ENCODE measurements around the gene NPIPB2.
"Not testable (repeated sequence)": the region's sequence is repeated elsewhere in the genome, so short reads cannot be mapped to it uniquely, and the experiment has no call there.

Gene NPIPB2

DNA sequence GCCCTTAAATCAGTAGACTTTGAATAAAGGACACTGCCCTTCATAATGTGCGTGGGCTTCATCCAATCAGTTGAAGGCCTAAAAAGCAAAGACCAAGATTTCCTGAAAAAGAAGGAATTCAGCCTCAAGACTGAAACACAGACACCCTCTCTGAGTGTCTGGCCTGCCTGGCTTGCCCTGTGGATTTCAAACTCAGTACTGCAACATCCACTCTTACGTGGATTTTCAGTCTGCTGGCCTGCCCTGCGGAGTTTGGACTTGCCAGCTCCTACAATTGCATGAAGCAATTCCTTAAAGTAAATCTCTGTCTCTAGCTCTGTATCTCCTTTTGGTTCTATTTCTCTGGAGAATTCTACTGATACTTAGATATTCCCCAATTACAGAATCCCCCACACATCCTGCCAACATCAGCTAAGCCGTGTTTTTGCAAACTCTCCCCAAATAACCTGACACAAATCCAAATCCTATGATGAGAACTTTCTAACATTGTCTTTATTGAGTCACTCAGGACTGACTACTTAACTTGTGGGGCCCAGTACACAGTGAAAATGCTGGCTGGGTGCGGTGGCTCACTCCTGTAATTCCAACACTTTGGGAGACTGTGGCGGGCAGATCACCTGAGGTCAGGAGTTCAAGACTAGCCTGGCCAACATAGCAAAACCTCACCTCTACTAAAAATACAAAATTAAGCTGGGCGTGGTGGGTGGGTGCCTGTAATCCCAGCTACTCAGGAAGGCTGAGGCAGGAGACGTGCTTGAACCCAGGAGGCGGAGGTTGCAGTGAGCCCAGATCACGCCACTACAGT is 15.9 kb upstream of the NPIPB2 start:
- DNase-seq (ENCODE audit: low spot score), result no peak

- DNase-seq (ENCODE audit: low spot score), result no peak
Measured at GRCh38 chr16:11956558-11956957, 14.7 kb upstream of the NPIPB2 start.

- no peak for DNase-seq (ENCODE audit: low spot score)
Measured at GRCh38 chr16:11955713-11956123, 13.9 kb upstream of the NPIPB2 start.

DNA sequence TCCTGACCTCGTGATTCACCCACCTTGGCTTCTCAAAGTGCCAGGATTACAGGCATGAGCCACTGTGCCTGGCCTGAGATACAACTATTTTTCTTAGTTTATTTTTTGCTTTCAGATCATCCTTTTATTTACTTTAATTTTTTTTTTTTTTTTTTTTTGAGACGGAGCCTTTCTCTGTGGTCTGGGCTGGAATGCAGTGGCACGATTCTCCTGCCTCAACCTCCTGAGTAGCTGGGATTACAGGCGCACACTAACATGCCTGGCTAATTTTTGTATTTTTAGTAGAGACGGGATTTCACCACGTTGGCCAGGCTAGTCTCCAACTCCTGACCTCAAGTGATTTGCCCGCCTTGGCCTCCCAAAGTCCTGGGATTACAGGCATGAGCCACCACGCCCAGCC is 11.7 kb upstream of the NPIPB2 start:
- DNase-seq (ENCODE audit: low spot score), result not testable (repeated sequence)

GRCh38 chr16:11950388-11950787 is 8.5 kb upstream of the NPIPB2 start:
- no peak for DNase-seq (ENCODE audit: low spot score)

- DNase-seq (ENCODE audit: low spot score), result peak; percentile 43
Measured at GRCh38 chr16:11949527-11949926, 7.7 kb upstream of the NPIPB2 start.

GRCh38 chr16:11948819-11949218 is 7.0 kb upstream of the NPIPB2 start:
- DNase-seq (ENCODE audit: low spot score), result no peak

- no peak for DNase-seq (ENCODE audit: low spot score)
Measured at GRCh38 chr16:11946433-11946832, 4.6 kb upstream of the NPIPB2 start.

GRCh38 chr16:11927350-11927749 is 14.5 kb downstream of the NPIPB2 start:
- DNase-seq (ENCODE audit: low spot score), result not testable (repeated sequence)

DNA sequence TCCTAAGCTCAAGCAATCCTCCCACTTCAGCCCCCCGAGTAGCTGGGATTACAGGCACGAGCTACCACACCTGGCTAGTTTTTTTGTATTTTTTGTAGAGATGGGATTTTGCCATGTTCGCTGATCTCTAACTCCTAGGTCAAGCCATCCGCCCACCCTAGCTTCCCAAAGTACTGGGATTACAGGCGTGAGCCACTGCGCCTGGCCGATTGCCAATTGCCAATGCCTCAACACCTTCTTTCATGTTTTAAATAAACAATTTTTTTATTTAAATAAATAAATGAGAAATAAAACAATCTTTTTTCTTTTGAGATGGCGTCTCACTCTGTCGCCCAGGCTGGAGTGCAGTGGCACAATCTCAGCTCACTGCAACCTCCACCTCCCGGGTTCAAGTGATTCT is 17.8 kb downstream of the NPIPB2 start:
- DNase-seq (ENCODE audit: low spot score), result not testable (repeated sequence)

DNA sequence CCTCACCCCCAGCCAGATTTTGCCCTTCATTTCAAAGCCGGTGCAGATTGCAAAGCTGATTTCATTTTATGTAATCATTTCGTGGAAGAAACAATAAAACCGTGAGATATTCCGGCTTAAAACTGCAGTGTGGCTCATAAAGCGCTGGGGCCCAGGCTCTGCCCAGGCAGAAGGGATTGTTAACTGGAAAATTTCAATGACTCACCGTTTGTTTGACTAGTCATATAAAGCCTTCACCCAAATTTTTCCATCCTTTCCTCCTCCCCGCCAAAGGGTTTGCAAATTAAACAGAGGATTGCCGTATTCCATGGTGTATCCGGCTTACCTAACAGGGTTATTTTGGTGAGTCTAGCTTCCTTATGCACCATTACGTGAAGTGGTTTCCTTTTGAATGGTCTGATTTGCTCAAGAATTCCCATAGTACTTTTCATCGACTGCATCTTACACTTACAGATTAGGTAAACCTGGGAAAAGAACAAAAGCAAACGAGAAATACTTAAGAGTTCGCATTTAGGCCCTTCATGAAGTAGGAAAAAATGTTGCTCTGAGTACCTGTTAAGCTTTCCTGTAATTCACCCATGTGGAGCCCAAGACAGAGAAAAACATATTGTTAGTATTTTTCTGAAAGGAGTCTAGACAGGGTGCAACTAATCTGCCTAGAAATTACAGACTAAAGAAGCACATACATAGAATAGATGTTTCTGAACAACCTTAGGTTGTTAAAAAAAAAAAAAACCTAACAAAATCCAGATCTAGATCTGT is 25.1 kb downstream of the NPIPB2 start:
- DNase-seq (ENCODE audit: low spot score), result peak; percentile 70

DNA sequence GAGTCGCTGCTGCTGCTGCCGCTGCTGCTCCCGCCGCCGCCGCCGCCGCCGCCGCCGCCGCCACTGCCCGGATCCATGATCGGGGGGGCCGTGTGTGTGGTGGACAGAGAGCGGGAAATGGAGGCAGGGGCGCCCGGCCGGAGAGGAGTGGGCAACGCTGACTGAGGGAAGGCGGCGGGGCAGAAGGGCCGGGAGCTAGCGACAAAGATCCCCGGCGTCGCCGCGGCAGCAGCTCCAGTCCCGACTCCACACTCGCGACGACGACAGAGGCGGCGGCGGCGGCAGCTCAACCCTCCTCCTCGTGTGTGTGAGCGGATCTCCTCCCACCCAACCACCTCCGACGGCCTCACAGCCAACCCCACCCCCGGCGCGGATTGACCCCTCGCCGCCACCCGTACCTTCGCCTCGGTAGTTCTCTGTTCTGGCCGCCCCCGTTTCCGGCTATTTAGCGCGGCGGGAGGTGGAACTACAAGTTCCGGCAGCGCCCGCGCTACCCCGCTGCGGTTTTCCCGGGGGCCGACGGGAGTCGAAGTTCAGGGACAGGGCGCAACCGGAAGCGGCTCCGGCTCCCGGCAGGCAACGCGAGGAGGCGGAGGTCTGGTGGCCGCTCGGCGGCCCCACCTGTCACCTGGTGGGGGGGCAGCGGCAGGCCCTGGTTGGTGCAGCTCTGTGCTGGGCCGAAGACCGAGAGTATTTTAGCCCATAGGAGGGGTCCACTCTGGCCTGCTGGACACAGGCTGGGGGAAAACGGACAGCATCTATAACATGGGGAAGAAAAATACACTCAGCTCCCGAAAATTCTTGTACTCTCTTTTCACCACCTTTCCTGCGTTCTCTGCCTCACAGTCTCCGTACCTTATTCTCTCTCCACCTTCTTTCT is 26.0 kb downstream of the NPIPB2 start, which contains the start of gene GSPT1:
GSPT1 (minus strand) TSS at position 313 of the 880 bp plus-strand sequence; CDS start at position 77, 236 bp downstream.
- DNase-seq (ENCODE audit: low spot score), result peak; percentile 91

GRCh38 chr16:11915114-11915643 is 26.7 kb downstream of the NPIPB2 start:
- peak; percentile 22 for DNase-seq (ENCODE audit: low spot score)

GRCh38 chr16:11914210-11915113 is 27.4 kb downstream of the NPIPB2 start:
- peak; percentile 23 for DNase-seq (ENCODE audit: low spot score)

- no peak for DNase-seq (ENCODE audit: low spot score)
Measured at GRCh38 chr16:11913425-11914079, 28.3 kb downstream of the NPIPB2 start.

GRCh38 chr16:11909653-11910545 is 31.9 kb downstream of the NPIPB2 start:
- no peak for DNase-seq (ENCODE audit: low spot score)

DNA sequence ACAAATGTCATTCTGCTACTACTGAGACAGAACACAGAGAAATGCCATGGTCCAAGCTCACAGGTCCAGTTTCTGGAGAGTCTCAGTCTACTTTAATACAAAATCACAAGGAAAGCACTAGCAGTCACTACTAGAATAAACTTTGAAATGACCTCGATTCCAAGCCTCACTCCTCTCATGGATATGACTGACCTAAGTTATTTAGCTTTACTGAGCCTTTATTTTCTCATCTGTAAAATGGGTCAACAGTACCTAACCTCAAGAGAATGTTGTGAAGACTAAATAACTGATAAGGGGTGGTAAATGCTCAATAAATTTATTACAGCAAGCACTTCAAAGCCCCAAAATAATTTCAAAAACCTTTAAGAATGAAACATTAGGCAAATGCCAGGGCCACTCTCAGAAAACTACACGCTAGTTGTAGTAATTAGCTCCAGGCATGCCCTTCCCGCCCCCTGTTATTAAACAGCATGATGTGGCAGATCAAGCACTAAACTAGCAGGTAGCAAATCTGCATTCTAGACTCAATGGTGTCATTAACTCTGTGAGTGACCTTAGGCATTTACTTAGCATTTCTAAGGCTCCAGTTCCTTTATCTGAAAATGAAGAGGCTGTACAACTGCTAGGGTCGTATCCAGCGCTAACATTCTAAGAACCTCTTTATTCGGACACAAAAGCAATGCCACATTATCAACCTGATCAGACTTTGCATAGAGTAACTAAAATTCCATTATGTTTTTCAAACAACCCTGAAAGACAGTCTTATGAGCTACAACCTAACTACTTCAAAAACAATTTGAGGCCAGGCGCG is 34.5 kb downstream of the NPIPB2 start:
- no peak for DNase-seq (ENCODE audit: low spot score)

DNA sequence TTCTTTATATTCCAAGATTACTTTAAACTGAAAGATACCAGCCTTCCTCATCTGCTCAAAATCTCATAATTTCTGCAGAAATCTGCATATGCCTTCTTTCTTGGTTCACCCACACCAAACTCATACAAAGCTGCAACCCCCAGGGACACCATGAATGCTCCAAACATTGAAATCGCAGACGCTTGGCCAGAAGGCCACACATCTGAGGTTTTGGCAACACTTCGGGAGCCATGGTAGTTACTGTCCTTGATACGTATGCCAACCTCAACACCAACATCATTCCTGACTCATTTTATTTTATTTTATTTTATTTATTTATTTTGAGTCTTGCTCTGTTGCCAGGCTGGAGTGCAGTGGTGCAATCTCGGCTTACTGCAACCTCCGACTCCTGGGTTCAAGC is 37.9 kb downstream of the NPIPB2 start:
- DNase-seq (ENCODE audit: low spot score), result no peak

All from HuH-7.5 (cell line).